ENCODE data around the gene MT1B. TPM values are rescaled to one million over a fixed set of nuclear protein-coding genes. Genes with fewer than 3 reads are reported as not detected.

MT1B gene
- total and polyA plus RNA-seq, 8 donors, result 0.45 to 0.66 TPM; not detected in 6

DNA sequence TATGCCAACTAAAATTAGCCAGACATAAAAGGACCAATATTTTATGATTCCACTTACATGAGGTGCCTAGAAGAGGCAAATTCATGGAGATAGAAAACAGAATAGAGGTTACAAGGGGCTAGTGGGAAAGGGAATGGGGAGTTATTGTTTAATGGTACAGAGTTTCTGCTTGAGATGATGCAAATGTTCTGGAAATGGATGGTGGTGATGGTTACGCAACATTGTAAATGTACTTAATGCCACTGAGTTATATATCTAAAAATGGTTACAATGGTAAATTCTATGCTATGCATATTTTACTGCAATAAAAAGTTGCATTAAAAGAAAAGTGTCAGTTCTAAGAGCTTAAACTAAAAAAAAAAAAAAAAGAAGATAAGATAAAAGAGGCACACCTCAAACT, 48.5 kb downstream of the MT1B start:
- H3K36me3 ChIP-seq, result no peaks in the 10 kb centered on the region
- H3K4me1 ChIP-seq, result peaks cover 0 to 4% of the 10 kb centered on the region in 2 donors
- H3K4me3 ChIP-seq, result no peak overlapping the region
- no peaks in the 10 kb centered on the region for H3K9me3 ChIP-seq
- no peak for DNase-seq
- H3K27me3 ChIP-seq, result no peaks in the 10 kb centered on the region
- TF ChIP-seq, protein P1, sequence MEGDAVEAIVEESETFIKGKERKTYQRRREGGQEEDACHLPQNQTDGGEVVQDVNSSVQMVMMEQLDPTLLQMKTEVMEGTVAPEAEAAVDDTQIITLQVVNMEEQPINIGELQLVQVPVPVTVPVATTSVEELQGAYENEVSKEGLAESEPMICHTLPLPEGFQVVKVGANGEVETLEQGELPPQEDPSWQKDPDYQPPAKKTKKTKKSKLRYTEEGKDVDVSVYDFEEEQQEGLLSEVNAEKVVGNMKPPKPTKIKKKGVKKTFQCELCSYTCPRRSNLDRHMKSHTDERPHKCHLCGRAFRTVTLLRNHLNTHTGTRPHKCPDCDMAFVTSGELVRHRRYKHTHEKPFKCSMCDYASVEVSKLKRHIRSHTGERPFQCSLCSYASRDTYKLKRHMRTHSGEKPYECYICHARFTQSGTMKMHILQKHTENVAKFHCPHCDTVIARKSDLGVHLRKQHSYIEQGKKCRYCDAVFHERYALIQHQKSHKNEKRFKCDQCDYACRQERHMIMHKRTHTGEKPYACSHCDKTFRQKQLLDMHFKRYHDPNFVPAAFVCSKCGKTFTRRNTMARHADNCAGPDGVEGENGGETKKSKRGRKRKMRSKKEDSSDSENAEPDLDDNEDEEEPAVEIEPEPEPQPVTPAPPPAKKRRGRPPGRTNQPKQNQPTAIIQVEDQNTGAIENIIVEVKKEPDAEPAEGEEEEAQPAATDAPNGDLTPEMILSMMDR (IDR thresholded peaks at IDR 0.05), result no peak
- H3K27ac ChIP-seq, result no peak overlapping the region
- intact Hi-C loops (cut with DNase I), result loop anchor here in 1 of 2 donors (10.0 kb wide), 1 partner anchor 185 kb away; no protein-coding TSS in a partner anchor
- ATAC-seq, result no peak

DNA sequence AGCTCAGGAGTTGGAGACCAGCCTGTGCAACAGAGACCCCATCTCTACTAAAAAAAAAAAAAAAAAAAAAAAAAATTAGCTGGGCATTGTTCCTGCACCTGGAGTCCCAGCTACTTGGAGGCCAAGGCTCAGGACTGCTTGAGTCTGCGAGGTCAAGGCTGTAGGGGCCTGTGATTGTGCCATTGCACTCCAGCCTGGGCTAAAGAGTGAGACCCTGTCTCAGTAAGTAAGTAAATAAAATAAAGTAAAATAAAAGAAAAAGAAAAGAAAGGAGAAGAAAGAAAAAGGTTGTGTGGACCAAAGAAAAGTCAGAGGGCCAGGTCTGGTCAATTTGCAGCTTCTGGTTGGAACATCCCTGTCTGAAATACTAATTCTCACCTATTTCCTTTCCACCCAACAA, 48.9 kb downstream of the MT1B start:
- Histone ChIP-seq H3K9me3 (no peaks in the 10 kb centered on the region), H3K27ac (no peak overlapping the region), H3K27me3 (no peaks in the 10 kb centered on the region), H3K4me1 (peaks cover 0 to 4% of the 10 kb centered on the region in 2 donors), H3K36me3 (no peaks in the 10 kb centered on the region), H3K4me3 (no peak overlapping the region)
- DNase-seq (no peak), ATAC-seq (no peak)
- intact Hi-C loops (cut with DNase I), result loop anchor here in 1 of 2 donors (10.0 kb wide), 1 partner anchor 186 kb away; no protein-coding TSS in a partner anchor
- TF ChIP-seq, protein P1 (IDR thresholded peaks at IDR 0.05), result no peak

DNA sequence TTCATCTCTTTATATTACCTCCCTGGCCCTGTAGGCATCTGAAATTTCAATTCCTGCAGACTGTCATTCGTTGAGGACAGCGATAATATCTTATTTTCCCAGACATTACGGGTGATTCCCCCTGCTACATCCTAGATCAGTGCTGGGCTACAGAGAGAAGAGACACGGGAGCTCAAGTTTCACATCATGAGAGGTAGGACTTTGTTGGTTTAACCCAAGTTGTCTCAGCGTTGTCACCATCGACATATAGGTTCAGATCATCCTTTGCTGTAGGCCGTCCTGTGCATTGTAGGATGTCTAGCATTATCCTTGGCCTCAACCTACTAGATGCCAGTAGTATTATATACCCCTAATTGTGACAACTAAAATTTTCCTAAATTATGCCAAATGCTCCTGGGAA, 49.8 kb downstream of the MT1B start:
- Histone ChIP-seq H3K4me3 (no peak overlapping the region), H3K27ac (no peak overlapping the region), H3K36me3 (no peaks in the 10 kb centered on the region), H3K4me1 (peaks cover 0 to 4% of the 10 kb centered on the region in 2 donors), H3K9me3 (no peaks in the 10 kb centered on the region), H3K27me3 (no peaks in the 10 kb centered on the region)
- TF ChIP-seq, protein P1 (IDR thresholded peaks at IDR 0.05), result no peak
- intact Hi-C loops (cut with DNase I), result loop anchor here in 1 of 2 donors (10.0 kb wide), 1 partner anchor 187 kb away; no protein-coding TSS in a partner anchor
- no peak for ATAC-seq
- no peak for DNase-seq

Other genes starting within 250 kb of the MT1B start
- gene AMFR, start 226.3 kb upstream of the MT1B start, total RNA-seq, result 10 to 100 TPM; 69.3 to 73.1 TPM
- 10 to 100 TPM; 64.2 to 88.5 (median 68.9) TPM for gene AMFR, start 226.3 kb upstream of the MT1B start, polyA plus RNA-seq (ENCODE audit: insufficient read length in 6 of 6)
- 10 to 100 TPM; 80.8 to 89.4 TPM for gene NUDT21, start 200.6 kb upstream of the MT1B start, total RNA-seq
- 100 to 1,000 TPM; 111 to 136 (median 126) TPM for gene NUDT21, start 200.6 kb upstream of the MT1B start, polyA plus RNA-seq (ENCODE audit: insufficient read length in 6 of 6)
- gene OGFOD1, start 200.3 kb upstream of the MT1B start, total RNA-seq, result 10 to 100 TPM; 31.7 to 35.1 TPM
- gene OGFOD1, start 200.3 kb upstream of the MT1B start, polyA plus RNA-seq (ENCODE audit: insufficient read length in 6 of 6), result 10 to 100 TPM; 31.1 to 42.2 (median 35.9) TPM
- 10 to 100 TPM; 23.9 to 38.6 TPM for gene BBS2, start 131.9 kb upstream of the MT1B start, total RNA-seq
- 100 to 1,000 TPM in 1 of 6 donors, 10 to 100 TPM in 5; 74.5 to 109 (median 85.3) TPM for gene BBS2, start 131.9 kb upstream of the MT1B start, polyA plus RNA-seq (ENCODE audit: insufficient read length in 6 of 6)
- gene MT4, start 86.8 kb upstream of the MT1B start, total RNA-seq, result not detected
- gene MT4, start 86.8 kb upstream of the MT1B start, polyA plus RNA-seq (ENCODE audit: insufficient read length in 6 of 6), result not detected
- not detected for gene MT3, start 62.4 kb upstream of the MT1B start, total RNA-seq
- not detected for gene MT3, start 62.4 kb upstream of the MT1B start, polyA plus RNA-seq (ENCODE audit: insufficient read length in 6 of 6)
- 100 to 1,000 TPM; 239 to 425 TPM for gene MT2A, start 43.3 kb upstream of the MT1B start, total RNA-seq
- gene MT2A, start 43.3 kb upstream of the MT1B start, polyA plus RNA-seq (ENCODE audit: insufficient read length in 6 of 6), result 10 to 100 TPM; 27.1 to 50.1 (median 44.4) TPM
- gene MT1E, start 26.1 kb upstream of the MT1B start, total RNA-seq, result 100 to 1,000 TPM; 103 to 262 TPM
- gene MT1E, start 26.1 kb upstream of the MT1B start, polyA plus RNA-seq (ENCODE audit: insufficient read length in 6 of 6), result 10 to 100 TPM in 5 of 6 donors, 1 to 10 TPM in 1; 9.0 to 16.7 (median 11.9) TPM
- 10 to 100 TPM in 1 of 2 donors, 1 to 10 TPM in 1; 8.4 to 32.5 TPM for gene MT1M, start 19.2 kb upstream of the MT1B start, total RNA-seq
- under 1 TPM; 0.29 to 0.82 (median 0.45) TPM for gene MT1M, start 19.2 kb upstream of the MT1B start, polyA plus RNA-seq (ENCODE audit: insufficient read length in 6 of 6)
- 10 to 100 TPM in 1 of 2 donors, 1 to 10 TPM in 1; 3.1 to 24.1 TPM for gene MT1A, start 13.2 kb upstream of the MT1B start, total RNA-seq
- gene MT1A, start 13.2 kb upstream of the MT1B start, polyA plus RNA-seq (ENCODE audit: insufficient read length in 6 of 6), result under 1 TPM in 2 of 6 donors, not detected in 4; 0.78 to 0.91 TPM
- gene MT1F, start 6.1 kb downstream of the MT1B start, total RNA-seq, result 10 to 100 TPM in 1 of 2 donors, 1 to 10 TPM in 1; 8.8 to 14.8 TPM
- gene MT1F, start 6.1 kb downstream of the MT1B start, polyA plus RNA-seq (ENCODE audit: insufficient read length in 6 of 6), result 1 to 10 TPM; 4.2 to 9.6 (median 6.7) TPM
- 10 to 100 TPM in 1 of 2 donors, 1 to 10 TPM in 1; 2.7 to 22.1 TPM for gene MT1G, start 16.2 kb downstream of the MT1B start, total RNA-seq
- gene MT1G, start 16.2 kb downstream of the MT1B start, polyA plus RNA-seq (ENCODE audit: insufficient read length in 6 of 6), result 1 to 10 TPM; 1.0 to 6.6 (median 1.8) TPM
- gene MT1H, start 17.9 kb downstream of the MT1B start, total RNA-seq, result 1 to 10 TPM in 1 of 2 donors, not detected in 1; 2.3 TPM
- 1 to 10 TPM in 3 of 6 donors, not detected in 3; 1.1 to 2.2 (median 2.1) TPM for gene MT1H, start 17.9 kb downstream of the MT1B start, polyA plus RNA-seq (ENCODE audit: insufficient read length in 6 of 6)
- 100 to 1,000 TPM in 1 of 2 donors, 10 to 100 TPM in 1; 78.4 to 126 TPM for gene MT1X, start 30.6 kb downstream of the MT1B start, total RNA-seq
- gene MT1X, start 30.6 kb downstream of the MT1B start, polyA plus RNA-seq (ENCODE audit: insufficient read length in 6 of 6), result 10 to 100 TPM; 14.5 to 18.2 (median 16.5) TPM
- gene NUP93, start 78.2 kb downstream of the MT1B start, total RNA-seq, result 10 to 100 TPM; 47.1 to 67.4 TPM
- gene NUP93, start 78.2 kb downstream of the MT1B start, polyA plus RNA-seq (ENCODE audit: insufficient read length in 6 of 6), result 10 to 100 TPM; 58.5 to 75.9 (median 66.3) TPM
- gene SLC12A3, start 213.3 kb downstream of the MT1B start, total RNA-seq, result not detected
- under 1 TPM; 0.13 to 0.49 (median 0.20) TPM for gene SLC12A3, start 213.3 kb downstream of the MT1B start, polyA plus RNA-seq (ENCODE audit: insufficient read length in 6 of 6)